IMR-90 (cell line): ENCODE results near the gene RPN1. TPM values are rescaled to one million over a fixed set of nuclear protein-coding genes. Genes with fewer than 3 reads are reported as not detected.
A peak's percentile ranks its signal among the peaks of the same experiment; 100 is the strongest.

Experiments
- ATAC-seq: fragments of 200-7000 bp; cut with Tn5 transposase; 2 replicates; pipeline ENCODE4 v1.9.1; 2020; ENCODE audit warnings: low read depth, mild to moderate bottlenecking, moderate library complexity
- BruUV-seq: library from RNA; stranded (reverse); fragments of 400-500 nt; replicated peaks from 2 replicates; lab custom pipeline; 2021; lab: Mats Ljungman, UMichigan
- CTCF ChIA-PET: fragments of 300-600 bp; formaldehyde crosslinking; extraction: SDS; loops from one replicate; lab custom pipeline; 2021; ENCODE audit warnings: antibody characterized with exemption; lab: Yijun Ruan, JAX
- POLR2A ChIA-PET: fragments of 300-600 bp; sonication (Branson Sonifier 250); formaldehyde crosslinking; loops from one replicate; lab custom pipeline; 2022; ENCODE audit warnings: antibody characterized with exemption; ENCODE audit not compliant: unreplicated experiment; lab: Charles Lee
- DNase-seq: peaks from one replicate; pipeline ENCODE4 v3.0.0; 2013
- H2AFZ ChIP-seq: replicated peaks from 2 replicates; pipeline ENCODE3; 2013; ENCODE audit warnings: low read length, mild to moderate bottlenecking; ENCODE audit not compliant: poor library complexity
- H2AK5ac ChIP-seq: 2 replicates; pipeline ENCODE4 v1.6.1; 2013; ENCODE audit warnings: low read depth, low read length, inconsistent platforms
- H2AK9ac ChIP-seq: replicated peaks from 2 replicates; pipeline ENCODE3; 2013; ENCODE audit warnings: mild to moderate bottlenecking, low read depth, low read length, moderate library complexity; ENCODE audit not compliant: poor library complexity
- H2BK120ac ChIP-seq: 2 replicates; pipeline ENCODE4 v1.6.1; 2013; ENCODE audit warnings: low read depth, low read length, inconsistent platforms
- H2BK15ac ChIP-seq: 3 replicates; pipeline ENCODE4 v1.6.1; 2013; ENCODE audit warnings: low read depth, low read length, inconsistent platforms
- H2BK20ac ChIP-seq: 2 replicates; pipeline ENCODE4 v1.6.1; 2013; ENCODE audit warnings: low read depth, mild to moderate bottlenecking, inconsistent platforms, low read length, moderate library complexity
- H2BK5ac ChIP-seq: 2 replicates; pipeline ENCODE4 v1.6.1; 2013; ENCODE audit warnings: mild to moderate bottlenecking, low read depth, low read length, inconsistent platforms; ENCODE audit not compliant: poor library complexity, severe bottlenecking
- H3K14ac ChIP-seq: replicated peaks from 2 replicates; pipeline ENCODE4 v1.6.1; 2013; ENCODE audit warnings: low read depth, low read length, inconsistent platforms
- H3K18ac ChIP-seq: 2 replicates; pipeline ENCODE4 v1.6.1; 2013; ENCODE audit warnings: low read depth, low read length, control low read depth
- H3K23ac ChIP-seq: 2 replicates; pipeline ENCODE4 v1.6.1; 2013; ENCODE audit warnings: low read depth, low read length, inconsistent platforms
- H3K27ac ChIP-seq: 2 replicates; pipeline ENCODE4 v1.5.1; 2013; ENCODE audit warnings: mild to moderate bottlenecking, control low read depth, low read length; ENCODE audit not compliant: insufficient read depth
- H3K27me3 ChIP-seq: 2 replicates; pipeline ENCODE4 v1.6.1; 2013; ENCODE audit warnings: low read length; ENCODE audit not compliant: control insufficient read depth, insufficient read depth
- H3K36me3 ChIP-seq: 2 replicates; pipeline ENCODE4 v1.6.1; 2013; ENCODE audit warnings: low read length, mixed read lengths; ENCODE audit not compliant: control insufficient read depth, insufficient read depth
- H3K4ac ChIP-seq: 2 replicates; pipeline ENCODE4 v1.6.1; 2013; ENCODE audit warnings: low read depth, low read length, inconsistent platforms
- H3K4me1 ChIP-seq: 2 replicates; pipeline ENCODE4 v1.6.1; 2013; ENCODE audit warnings: low read length, mixed read lengths; ENCODE audit not compliant: control insufficient read depth, insufficient read depth
- H3K4me2 ChIP-seq: 2 replicates; pipeline ENCODE4 v1.6.1; 2013; ENCODE audit warnings: low read depth, mild to moderate bottlenecking, control low read depth, low read length, moderate library complexity
- H3K4me3 ChIP-seq: 2 replicates; pipeline ENCODE4 v1.5.1; 2013; ENCODE audit warnings: low read depth, mild to moderate bottlenecking, control low read depth, low read length, moderate library complexity; ENCODE audit not compliant: insufficient read depth
- H3K56ac ChIP-seq: 2 replicates; pipeline ENCODE4 v1.6.1; 2013; ENCODE audit warnings: low read length, inconsistent platforms; ENCODE audit not compliant: insufficient read depth; ENCODE audit errors: extremely low read depth
- H3K79me1 ChIP-seq, 2 experiments: 2 replicates each; pipeline ENCODE4 v1.6.1; 2013; ENCODE audit warnings: low read length in 2 of 2, inconsistent platforms in 1 of 2, low read depth in 1 of 2
- H3K9ac ChIP-seq: 2 replicates; pipeline ENCODE4 v1.6.1; 2013; ENCODE audit warnings: low read depth, low read length, control low read depth
- H3K9me1 ChIP-seq: 2 replicates; pipeline ENCODE4 v1.6.1; 2013; ENCODE audit warnings: low read length, inconsistent platforms; ENCODE audit not compliant: insufficient read depth
- H3K9me3 ChIP-seq: 2 replicates; pipeline ENCODE4 v1.6.1; 2013; ENCODE audit warnings: low read length; ENCODE audit not compliant: control insufficient read depth, insufficient read depth
- H4K20me1 ChIP-seq: 2 replicates; pipeline ENCODE4 v1.6.1; 2013; ENCODE audit warnings: low read length, inconsistent platforms; ENCODE audit not compliant: insufficient read depth
- H4K5ac ChIP-seq: 2 replicates; pipeline ENCODE4 v1.6.1; 2013; ENCODE audit warnings: mild to moderate bottlenecking, low read depth, low read length, control low read depth
- H4K8ac ChIP-seq, 2 experiments: 2 replicates each; pipeline ENCODE4 v1.6.1; 2013; ENCODE audit warnings: low read depth in 2 of 2, low read length in 2 of 2, control low read depth in 1 of 2, inconsistent platforms in 1 of 2
- H4K91ac ChIP-seq: 2 replicates; pipeline ENCODE4 v1.6.1; 2013; ENCODE audit warnings: low read depth, low read length, inconsistent platforms; ENCODE audit not compliant: insufficient read depth
- CEBPB ChIP-seq: IDR thresholded peaks from 2 replicates; pipeline ENCODE4 v1.6.1; 2012; ENCODE audit warnings: low read depth, low read length, improper control_type of control experiment
- FOS ChIP-seq: fragments of 150-350 bp; IDR thresholded peaks from 2 replicates; pipeline ENCODE4 v1.6.1; 2016; ENCODE audit warnings: low read depth, low read length
- MAFK ChIP-seq: IDR thresholded peaks from 2 replicates; pipeline ENCODE4 v1.6.1; 2012; ENCODE audit warnings: low read depth, low read length, improper control_type of control experiment
- MAZ ChIP-seq: IDR thresholded peaks from 2 replicates; pipeline ENCODE4 v1.6.1; 2012; ENCODE audit warnings: low read depth, mild to moderate bottlenecking, low read length, improper control_type of control experiment, moderate library complexity, borderline replicate concordance
- NFE2L2 ChIP-seq: fragments of 150-350 bp; IDR thresholded peaks from 2 replicates; pipeline ENCODE4 v1.6.1; 2016; ENCODE audit warnings: low read depth, mild to moderate bottlenecking, low read length
- POLR2A ChIP-seq: IDR thresholded peaks from 2 replicates; pipeline ENCODE4 v1.6.1; 2012; ENCODE audit warnings: mild to moderate bottlenecking, low read depth, low read length
- RAD21 ChIP-seq: IDR thresholded peaks from 2 replicates; pipeline ENCODE4 v1.6.1; 2012; ENCODE audit warnings: low read length, improper control_type of control experiment
- RFX5 ChIP-seq: IDR thresholded peaks from 2 replicates; pipeline ENCODE4 v1.8.0; 2012; ENCODE audit warnings: low read depth, mild to moderate bottlenecking, low read length, moderate library complexity
- WGBS, 2 experiments: methylation state at CpG; one replicate each; pipeline versions ENCODE4 v1.1.5 to v1.1.7; 2013; ENCODE audit warnings: missing lambda C conversion rate in 2 of 2; ENCODE audit not compliant: insufficient read length in 1 of 2; ENCODE audit errors: extremely low coverage in 2 of 2; 5-methylcytosine and 5-hydroxymethylcytosine counted together
- dilution Hi-C: fragments of 300-500 bp; cut with HindIII; formaldehyde crosslinking; loops from one replicate; pipeline ENCODE4 v1.14.3; 2018; ENCODE audit warnings: low sequenced_read_pairs; ENCODE audit not compliant: unreplicated experiment
- in situ Hi-C: fragments of 300-500 bp; cut with MboI; formaldehyde crosslinking; loops from 3 replicates; pipeline ENCODE4 v1.14.3; 2019; ENCODE audit warnings: low sequenced_read_pairs, inconsistent platforms, mixed read lengths
- intact Hi-C: fragments of 100-400 bp; cut with micrococcal nuclease; formaldehyde crosslinking; loops from 2 replicates; pipeline ENCODE4 v1.10.0; 2022
- polyA plus RNA-seq, 3 experiments: library from polyadenylated mRNA; depleted of rRNA; stranded (reverse); fragments of >200 nt; gene quantifications; 2 replicates each; pipeline ENCODE4 v1.2.3, GENCODE V29; 2012; ENCODE audit warnings: low replicate concordance in 1 of 3
- total RNA-seq: library from RNA; depleted of rRNA; stranded (reverse); fragments of >200 nt; gene quantifications from 2 replicates; pipeline ENCODE4 v1.2.3, GENCODE V29; 2012
- TF ChIP-seq, protein P1 (sequence below): conservative IDR thresholded peaks from 2 replicates; pipeline ENCODE4 v1.5.1; 2012; ENCODE audit warnings: mild to moderate bottlenecking, low read depth, low read length, improper control_type of control experiment
- TF ChIP-seq, protein P2 (sequence below): fragments of 150-350 bp; IDR thresholded peaks from 2 replicates; pipeline ENCODE4 v1.6.1; 2016; ENCODE audit warnings: low read depth, mild to moderate bottlenecking, low read length, moderate library complexity, borderline replicate concordance

Gene RPN1
- total and polyA plus RNA-seq, 2 of the 4 experiments (the other 2 are of a cell fraction), result 252 to 736 TPM

DNA sequence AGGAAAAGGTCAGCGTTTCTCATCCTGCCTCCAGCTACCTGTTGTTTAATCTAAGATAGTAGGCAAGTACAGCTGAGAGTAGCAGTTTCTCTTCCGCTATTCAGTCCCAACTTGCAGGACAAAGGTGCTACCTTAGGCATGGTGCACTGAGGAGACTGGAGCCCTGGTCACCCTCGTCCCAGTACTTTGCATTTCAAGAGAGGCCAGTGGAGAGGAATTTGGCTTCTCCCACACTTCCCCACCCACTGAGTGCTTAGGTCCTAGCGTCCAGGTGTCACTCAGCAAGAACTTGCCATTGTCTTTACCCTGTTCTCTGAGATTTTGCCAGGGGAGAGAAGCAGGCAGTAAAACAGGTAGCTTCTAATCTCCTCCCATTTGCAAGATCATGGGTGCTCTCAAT lies 12.5 kb upstream of the RPN1 start:
- Histone ChIP-seq H3K18ac (no peak overlapping the region), H3K36me3 (no peaks in the 10 kb centered on the region), H3K79me1 (no peaks in the 10 kb centered on the region), H3K27me3 (peaks cover 9% of the 10 kb centered on the region), H2AK9ac (peak overlapping the region; percentile 39), H4K91ac (no peak overlapping the region), H4K8ac (no peak overlapping the region), H3K9me3 (peaks cover 3% of the 10 kb centered on the region; the same call in 1 of the 2 replicates), H3K9ac (no peak overlapping the region), H3K4me2 (no peak overlapping the region), H4K5ac (no peak overlapping the region), H2BK5ac (no peak overlapping the region), H2BK20ac (no peak overlapping the region), H2BK15ac (no peak overlapping the region), H3K27ac (no peak overlapping the region), H2AK5ac (no peak overlapping the region), H3K4me3 (no peak overlapping the region), H4K20me1 (no peaks in the 10 kb centered on the region), H2AFZ (no peak overlapping the region), H3K14ac (no peak overlapping the region), H3K56ac (no peak overlapping the region), H3K9me1 (no peaks in the 10 kb centered on the region), H2BK120ac (no peak overlapping the region), H3K23ac (no peak overlapping the region), H3K4me1 (no peaks in the 10 kb centered on the region), H3K4ac (no peak overlapping the region)
- dilution Hi-C loops (no loop called here), intact Hi-C loops (no loop called here), in situ Hi-C loops (no loop called here)
- TF ChIP-seq MAFK, result no peak
- no peak for TF ChIP-seq NFE2L2
- TF ChIP-seq RFX5, result no peak
- no peak for TF ChIP-seq POLR2A
- no peak for TF ChIP-seq RAD21
- TF ChIP-seq FOS, result no peak
- TF ChIP-seq MAZ, result no peak
- no peak for TF ChIP-seq CEBPB
- TF ChIP-seq, protein P1, sequence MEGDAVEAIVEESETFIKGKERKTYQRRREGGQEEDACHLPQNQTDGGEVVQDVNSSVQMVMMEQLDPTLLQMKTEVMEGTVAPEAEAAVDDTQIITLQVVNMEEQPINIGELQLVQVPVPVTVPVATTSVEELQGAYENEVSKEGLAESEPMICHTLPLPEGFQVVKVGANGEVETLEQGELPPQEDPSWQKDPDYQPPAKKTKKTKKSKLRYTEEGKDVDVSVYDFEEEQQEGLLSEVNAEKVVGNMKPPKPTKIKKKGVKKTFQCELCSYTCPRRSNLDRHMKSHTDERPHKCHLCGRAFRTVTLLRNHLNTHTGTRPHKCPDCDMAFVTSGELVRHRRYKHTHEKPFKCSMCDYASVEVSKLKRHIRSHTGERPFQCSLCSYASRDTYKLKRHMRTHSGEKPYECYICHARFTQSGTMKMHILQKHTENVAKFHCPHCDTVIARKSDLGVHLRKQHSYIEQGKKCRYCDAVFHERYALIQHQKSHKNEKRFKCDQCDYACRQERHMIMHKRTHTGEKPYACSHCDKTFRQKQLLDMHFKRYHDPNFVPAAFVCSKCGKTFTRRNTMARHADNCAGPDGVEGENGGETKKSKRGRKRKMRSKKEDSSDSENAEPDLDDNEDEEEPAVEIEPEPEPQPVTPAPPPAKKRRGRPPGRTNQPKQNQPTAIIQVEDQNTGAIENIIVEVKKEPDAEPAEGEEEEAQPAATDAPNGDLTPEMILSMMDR, result no peak
- TF ChIP-seq, protein P2, sequence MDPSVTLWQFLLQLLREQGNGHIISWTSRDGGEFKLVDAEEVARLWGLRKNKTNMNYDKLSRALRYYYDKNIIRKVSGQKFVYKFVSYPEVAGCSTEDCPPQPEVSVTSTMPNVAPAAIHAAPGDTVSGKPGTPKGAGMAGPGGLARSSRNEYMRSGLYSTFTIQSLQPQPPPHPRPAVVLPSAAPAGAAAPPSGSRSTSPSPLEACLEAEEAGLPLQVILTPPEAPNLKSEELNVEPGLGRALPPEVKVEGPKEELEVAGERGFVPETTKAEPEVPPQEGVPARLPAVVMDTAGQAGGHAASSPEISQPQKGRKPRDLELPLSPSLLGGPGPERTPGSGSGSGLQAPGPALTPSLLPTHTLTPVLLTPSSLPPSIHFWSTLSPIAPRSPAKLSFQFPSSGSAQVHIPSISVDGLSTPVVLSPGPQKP, result no peak
- ChIA-PET CTCF (no interaction called here), POLR2A (no interaction called here)
- ATAC-seq (no peak), DNase-seq (no peak)
- WGBS, 2 experiments, result 60% methylated on average over 1 of the region's 4 CpGs; no CpG with 5 or more reads in 1 of the 2 experiments
- no TSS peak for BruUV-seq
